ENCODE measurements around the gene NFATC2. TPM values are rescaled to one million over a fixed set of nuclear protein-coding genes. Genes with fewer than 3 reads are reported as not detected.

The NFATC2 gene
- total RNA-seq, 1 donor from 2014 or later, result not detected

GRCh38 chr20:51418137-51418529 is 124.4 kb downstream of the NFATC2 start:
- no peak for DNase-seq (ENCODE audit: low read depth)
- FAIRE-seq, result no peak
- H3K36me3 ChIP-seq (ENCODE audit: control insufficient read depth, insufficient read depth, low read length), result no peaks in the 10 kb centered on the region
- H3K4me3 ChIP-seq (ENCODE audit: low read depth, low read length), result no peak overlapping the region
- H3K27me3 ChIP-seq (ENCODE audit: control insufficient read depth, insufficient read depth, low read length), result peaks cover 4% of the 10 kb centered on the region
- no peak for TF ChIP-seq CTCF (IDR thresholded peaks at IDR 0.05; ENCODE audit: insufficient read depth, low read length, severe bottlenecking)

- H3K4me3 ChIP-seq (ENCODE audit: low read depth, low read length), result no peak overlapping the region
- no peak for TF ChIP-seq CTCF (IDR thresholded peaks at IDR 0.05; ENCODE audit: insufficient read depth, low read length, severe bottlenecking)
- no peaks in the 10 kb centered on the region for H3K36me3 ChIP-seq (ENCODE audit: control insufficient read depth, insufficient read depth, low read length)
- H3K27me3 ChIP-seq (ENCODE audit: control insufficient read depth, insufficient read depth, low read length), result peaks cover 3% of the 10 kb centered on the region
- no peak for FAIRE-seq
- no peak for DNase-seq (ENCODE audit: low read depth)
These were observed 125.0 kb downstream of the NFATC2 start for GRCh38 chr20:51417250-51418136.

GRCh38 chr20:51416532-51417249 is 125.8 kb downstream of the NFATC2 start:
- no peak for TF ChIP-seq CTCF (IDR thresholded peaks at IDR 0.05; ENCODE audit: insufficient read depth, low read length, severe bottlenecking)
- FAIRE-seq, result no peak
- Histone ChIP-seq H3K27me3 (ENCODE audit: control insufficient read depth, insufficient read depth, low read length) (peaks cover 1% of the 10 kb centered on the region), H3K4me3 (ENCODE audit: low read depth, low read length) (no peak overlapping the region), H3K36me3 (ENCODE audit: control insufficient read depth, insufficient read depth, low read length) (no peaks in the 10 kb centered on the region)
- DNase-seq (ENCODE audit: low read depth), result no peak

- Histone ChIP-seq H3K4me3 (ENCODE audit: low read depth, low read length) (no peak overlapping the region), H3K36me3 (ENCODE audit: control insufficient read depth, insufficient read depth, low read length) (no peaks in the 10 kb centered on the region), H3K27me3 (ENCODE audit: control insufficient read depth, insufficient read depth, low read length) (peaks cover 1% of the 10 kb centered on the region)
- FAIRE-seq (no peak), DNase-seq (ENCODE audit: low read depth) (no peak)
- no peak for TF ChIP-seq CTCF (IDR thresholded peaks at IDR 0.05; ENCODE audit: insufficient read depth, low read length, severe bottlenecking)
These were observed 128.7 kb downstream of the NFATC2 start for GRCh38 chr20:51413857-51414256.

GRCh38 chr20:51412951-51413481 is 129.5 kb downstream of the NFATC2 start:
- DNase-seq (ENCODE audit: low read depth) (no peak), FAIRE-seq (no peak)
- Histone ChIP-seq H3K4me3 (ENCODE audit: low read depth, low read length) (no peak overlapping the region), H3K36me3 (ENCODE audit: control insufficient read depth, insufficient read depth, low read length) (no peaks in the 10 kb centered on the region), H3K27me3 (ENCODE audit: control insufficient read depth, insufficient read depth, low read length) (peaks cover 1% of the 10 kb centered on the region)
- TF ChIP-seq CTCF (IDR thresholded peaks at IDR 0.05; ENCODE audit: insufficient read depth, low read length, severe bottlenecking), result no peak

Measured in bronchial epithelial cell (primary cell).